Activated CD4-positive, CD25-positive, alpha-beta regulatory T cell (primary cell): ENCODE data around the gene FAM200A.
"Not testable (repeated sequence)": the region's sequence is repeated elsewhere in the genome, so short reads cannot be mapped to it uniquely, and the experiment has no call there.

Experiments
- DNase-seq, 4 experiments: peaks; one replicate each; lab custom pipeline; 2025; lab: John Stamatoyannopoulos, UW

The FAM200A gene

GRCh38 chr7:99559175-99559915, 7.4 kb upstream of the FAM200A start:
- DNase-seq: no peak

- peak; percentile 77 to 93 (median 88) for DNase-seq
Observed at GRCh38 chr7:99558306-99559174, 6.6 kb upstream of the FAM200A start, which contains the start of gene ZNF655. TSS of gene ZNF655 (plus strand) at chr7:99558642. CDS start at chr7:99560560, 1,918 bp downstream.

- DNase-seq: no peak
Observed at GRCh38 chr7:99557940-99558305, 6.0 kb upstream of the FAM200A start.

- DNase-seq: no peak
Observed at GRCh38 chr7:99557196-99557607, 5.3 kb upstream of the FAM200A start.

GRCh38 chr7:99554939-99555338, 3.0 kb upstream of the FAM200A start:
- DNase-seq: no peak

- no peak for DNase-seq
Observed at GRCh38 chr7:99553039-99553438, 1.1 kb upstream of the FAM200A start.

GRCh38 chr7:99551334-99551733, 580 bp downstream of the FAM200A start:
- no peak for DNase-seq

GRCh38 chr7:99549545-99549944, 2.4 kb downstream of the FAM200A start:
- not testable (repeated sequence) for DNase-seq

GRCh38 chr7:99545308-99545707, 6.6 kb downstream of the FAM200A start:
- not testable (repeated sequence) for DNase-seq

GRCh38 chr7:99543916-99544315, 8.0 kb downstream of the FAM200A start:
- no peak for DNase-seq

- DNase-seq: no peak
Observed at GRCh38 chr7:99543081-99543671, 8.7 kb downstream of the FAM200A start.

- DNase-seq: no peak
Observed at GRCh38 chr7:99541212-99541611, 10.7 kb downstream of the FAM200A start.

GRCh38 chr7:99540542-99540941, 11.4 kb downstream of the FAM200A start:
- no peak for DNase-seq

GRCh38 chr7:99539213-99539811, 12.6 kb downstream of the FAM200A start:
- DNase-seq: no peak

GRCh38 chr7:99535667-99536066, 16.2 kb downstream of the FAM200A start:
- no peak for DNase-seq

- no peak for DNase-seq
Observed at GRCh38 chr7:99531354-99531765, 20.6 kb downstream of the FAM200A start.

- no peak for DNase-seq
Observed at GRCh38 chr7:99525713-99526440, 26.0 kb downstream of the FAM200A start.

- DNase-seq: no peak
Observed at GRCh38 chr7:99521399-99521798, 30.5 kb downstream of the FAM200A start.

- no peak for DNase-seq
Observed at GRCh38 chr7:99514050-99514449, 37.9 kb downstream of the FAM200A start.

- no peak for DNase-seq
Observed at GRCh38 chr7:99505324-99505662, 46.6 kb downstream of the FAM200A start.

- peak; percentile 91 to 95 (median 92) for DNase-seq
Observed at GRCh38 chr7:99504603-99505323, 47.2 kb downstream of the FAM200A start, which contains the start of gene ZKSCAN5. TSS of gene ZKSCAN5 (plus strand) at chr7:99504662. CDS start at chr7:99506045, 1,383 bp downstream.
